ENCODE measurements around the gene IFIT2. TPM values are rescaled to one million over a fixed set of nuclear protein-coding genes. Genes with fewer than 3 reads are reported as not detected.
A peak's percentile ranks its signal among the peaks of the same experiment; 100 is the strongest.

The IFIT2 gene
- total RNA-seq, 4 donors from 2014 or later: 0.67 to 2.2 (median 1.9) TPM

GRCh38 chr10:89295597-89295996 lies 6.2 kb upstream of the IFIT2 start:
- no peak for DNase-seq (ENCODE audit: low spot score in 2 of 2)
- 21 to 32% methylated on average over 1 of the region's 1 CpG for WGBS, 2 donors
- intact Hi-C loops (cut with DNase I; ENCODE audit: low total_unique reads): no loop called here
- H3K4me3 ChIP-seq (ENCODE audit: low read depth, poor library complexity, severe bottlenecking): no peak overlapping the region
- TF ChIP-seq POLR2A (IDR thresholded peaks at IDR 0.05): no peak
- TF ChIP-seq CTCF (IDR thresholded peaks at IDR 0.05): no peak

DNA sequence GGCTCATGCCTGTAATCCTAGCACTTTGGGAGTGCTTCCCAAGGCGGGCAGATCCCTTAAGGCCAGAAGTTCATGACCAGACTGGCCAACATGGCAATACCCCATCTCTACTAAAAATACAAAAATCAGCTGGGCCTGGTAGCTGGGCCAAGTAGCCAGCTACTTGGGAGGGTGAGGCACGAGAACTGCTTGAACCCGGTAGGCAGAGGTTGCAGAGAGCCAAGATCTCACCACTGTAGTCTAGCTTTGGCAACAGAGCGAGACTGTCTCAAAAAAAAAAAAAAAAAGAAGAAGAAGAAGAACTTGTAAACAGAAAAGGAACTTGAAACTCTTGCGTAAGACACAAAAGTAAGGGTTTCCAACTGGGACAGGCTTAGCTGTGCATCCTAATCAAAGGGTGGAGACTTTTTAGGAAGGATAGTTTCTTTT lies 5.6 kb upstream of the IFIT2 start:
- 21 to 27% methylated on average over 5 of the region's 5 CpGs for WGBS, 2 donors
- intact Hi-C loops (cut with DNase I; ENCODE audit: low total_unique reads): no loop called here
- no peak overlapping the region for H3K4me3 ChIP-seq (ENCODE audit: low read depth, poor library complexity, severe bottlenecking)
- DNase-seq (ENCODE audit: low spot score in 2 of 2): peak in 1 of 2 donors; percentile 48
- no peak for TF ChIP-seq POLR2A (IDR thresholded peaks at IDR 0.05)
- no peak for TF ChIP-seq CTCF (IDR thresholded peaks at IDR 0.05)

DNA sequence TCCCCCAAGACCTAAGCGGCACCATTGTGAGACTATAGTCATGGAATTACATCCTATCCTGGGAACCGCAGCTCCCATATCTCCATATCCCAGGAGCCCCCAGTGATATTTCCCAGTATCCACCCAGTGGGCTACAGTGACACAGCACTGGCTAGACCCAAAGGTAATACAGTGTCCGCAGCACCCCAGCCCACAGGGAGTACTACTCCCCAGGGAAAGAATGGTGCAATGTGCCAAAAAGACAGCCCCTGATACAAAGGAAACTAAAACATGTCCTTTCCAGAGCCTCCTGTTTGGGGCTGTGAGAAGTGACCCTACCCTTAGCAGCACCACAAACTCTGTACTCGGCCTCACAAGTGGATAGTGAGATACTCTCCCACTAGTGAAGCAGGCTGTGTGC lies 4.5 kb upstream of the IFIT2 start:
- TF ChIP-seq POLR2A (IDR thresholded peaks at IDR 0.05): no peak
- no peak for TF ChIP-seq CTCF (IDR thresholded peaks at IDR 0.05)
- intact Hi-C loops (cut with DNase I; ENCODE audit: low total_unique reads): no loop called here
- 94 to 98% methylated on average over 4 of the region's 4 CpGs for WGBS, 2 donors
- DNase-seq (ENCODE audit: low spot score in 2 of 2): no peak
- H3K4me3 ChIP-seq (ENCODE audit: low read depth, poor library complexity, severe bottlenecking): no peak overlapping the region

DNA sequence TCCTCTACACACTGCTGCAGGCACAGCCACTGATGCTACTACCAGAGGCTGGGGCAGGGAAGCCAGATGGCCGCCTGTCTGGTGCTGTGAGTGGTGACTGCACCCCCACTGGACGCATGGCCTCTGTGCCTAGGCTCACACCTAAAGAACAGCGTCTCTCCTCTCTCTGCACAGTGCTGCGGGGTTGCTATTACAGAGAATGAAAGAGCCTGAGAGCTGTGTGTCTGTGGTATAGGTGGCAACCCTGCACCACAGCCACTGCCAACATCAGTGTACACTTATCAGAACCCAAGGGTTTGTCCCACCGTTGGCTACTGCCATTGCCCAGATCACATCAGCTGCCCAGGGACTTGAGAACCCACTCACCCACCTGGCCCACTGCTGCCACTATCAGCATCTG lies 4.1 kb upstream of the IFIT2 start:
- WGBS, 2 donors: 98 to 100% methylated on average over 5 of the region's 5 CpGs
- no peak for DNase-seq (ENCODE audit: low spot score in 2 of 2)
- intact Hi-C loops (cut with DNase I; ENCODE audit: low total_unique reads): no loop called here
- no peak overlapping the region for H3K4me3 ChIP-seq (ENCODE audit: low read depth, poor library complexity, severe bottlenecking)
- TF ChIP-seq POLR2A (IDR thresholded peaks at IDR 0.05) (no peak), CTCF (IDR thresholded peaks at IDR 0.05) (no peak)

DNA sequence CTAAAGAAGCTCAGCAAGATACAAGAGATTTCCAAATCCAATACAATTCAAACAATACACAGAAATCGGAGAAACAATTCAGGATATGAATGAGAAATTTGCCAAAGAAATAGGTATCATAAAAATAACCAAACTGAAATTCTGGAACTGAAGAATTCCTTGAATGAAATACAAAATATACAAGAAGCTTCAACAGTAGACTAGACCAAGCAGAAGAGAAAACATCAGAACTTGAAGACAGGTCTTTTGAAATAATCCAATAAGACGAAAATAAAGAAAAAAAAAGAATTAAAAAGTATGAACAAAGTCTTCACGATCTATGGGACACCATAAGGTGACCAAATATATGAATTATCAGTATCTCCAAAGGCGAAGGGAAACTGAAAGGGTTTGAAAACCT lies 2.8 kb upstream of the IFIT2 start:
- H3K4me3 ChIP-seq (ENCODE audit: low read depth, poor library complexity, severe bottlenecking): no peak overlapping the region
- intact Hi-C loops (cut with DNase I; ENCODE audit: low total_unique reads): no loop called here
- no peak for TF ChIP-seq CTCF (IDR thresholded peaks at IDR 0.05)
- TF ChIP-seq POLR2A (IDR thresholded peaks at IDR 0.05): no peak
- no peak for DNase-seq (ENCODE audit: low spot score in 2 of 2)
- WGBS, 2 donors: 87 to 95% methylated on average over 4 of the region's 4 CpGs

GRCh38 chr10:89301232-89301631 lies 614 bp upstream of the IFIT2 start:
- TF ChIP-seq CTCF (IDR thresholded peaks at IDR 0.05) (no peak), POLR2A (IDR thresholded peaks at IDR 0.05) (no peak)
- intact Hi-C loops (cut with DNase I; ENCODE audit: low total_unique reads): no loop called here

More at GRCh38 chr10:89301232-89301631, 614 bp upstream of the IFIT2 start:
- no peak overlapping the region for H3K4me3 ChIP-seq (ENCODE audit: low read depth, poor library complexity, severe bottlenecking)
- WGBS, 2 donors: 2% methylated on average over 2 of the region's 2 CpGs
- no peak for DNase-seq (ENCODE audit: low spot score in 2 of 2)
